Measurements from ENCODE around the gene TIMP3.

TIMP3 gene

GRCh38 chr22:32882774-32883530, 81.4 kb downstream of the TIMP3 start:
- DNase-seq (no peak), ATAC-seq (no peak)

GRCh38 chr22:32887324-32887980, 85.9 kb downstream of the TIMP3 start:
- DNase-seq (no peak), ATAC-seq (no peak)

- ATAC-seq (no peak), DNase-seq (no peak)
Observed at GRCh38 chr22:32888976-32889375, 87.5 kb downstream of the TIMP3 start.

- DNase-seq (no peak), ATAC-seq (no peak)
Observed at GRCh38 chr22:32896891-32897290, 95.4 kb downstream of the TIMP3 start.

- ATAC-seq: peak; percentile 77
- DNase-seq: no peak
Observed at GRCh38 chr22:32897400-32897799, 95.9 kb downstream of the TIMP3 start.

GRCh38 chr22:32900886-32901635, 99.6 kb downstream of the TIMP3 start:
- no peak for ATAC-seq

GRCh38 chr22:32901925-32902324, 100.4 kb downstream of the TIMP3 start:
- DNase-seq (no peak), ATAC-seq (no peak)

More at GRCh38 chr22:32900886-32901635, 99.6 kb downstream of the TIMP3 start:
- DNase-seq: no peak

GRCh38 chr22:32903507-32903906, 102.0 kb downstream of the TIMP3 start:
- DNase-seq (no peak), ATAC-seq (no peak)

GRCh38 chr22:32904044-32904443, 102.5 kb downstream of the TIMP3 start:
- no peak for ATAC-seq

GRCh38 chr22:32905400-32905799, 103.9 kb downstream of the TIMP3 start:
- no peak for DNase-seq

More at GRCh38 chr22:32904044-32904443, 102.5 kb downstream of the TIMP3 start:
- DNase-seq: peak; percentile 15

GRCh38 chr22:32909581-32910428, 108.3 kb downstream of the TIMP3 start:
- ATAC-seq: no peak

More at GRCh38 chr22:32905400-32905799, 103.9 kb downstream of the TIMP3 start:
- no peak for ATAC-seq

GRCh38 chr22:32910429-32910772, 108.9 kb downstream of the TIMP3 start:
- no peak for DNase-seq
- ATAC-seq: no peak

More at GRCh38 chr22:32909581-32910428, 108.3 kb downstream of the TIMP3 start:
- no peak for DNase-seq

GRCh38 chr22:32911503-32911902, 110.0 kb downstream of the TIMP3 start:
- DNase-seq: no peak

More at GRCh38 chr22:32911503-32911902, 110.0 kb downstream of the TIMP3 start:
- ATAC-seq: no peak
